Measurements from ENCODE around the gene DHRSX.

DHRSX gene

GRCh38 chrX:2500803-2501558, at the start of gene DHRSX, which contains the start of gene ZBED1:
DHRSX (minus strand) TSS chrX:2500976; CDS start chrX:2500925, 51 bp downstream.
ZBED1 (minus strand) TSS chrX:2500976; CDS start chrX:2490719, 10,257 bp downstream.
- TF ChIP-seq GATA2 (IDR thresholded peaks at IDR 0.05; ENCODE audit: low read depth, low read length) (no peak), GATA3 (IDR thresholded peaks at IDR 0.05; ENCODE audit: low read depth, low read length) (no peak)

- TF ChIP-seq GATA3 (IDR thresholded peaks at IDR 0.05; ENCODE audit: low read depth, low read length) (no peak), GATA2 (IDR thresholded peaks at IDR 0.05; ENCODE audit: low read depth, low read length) (no peak)
These were observed 49.1 kb upstream of the DHRSX start for GRCh38 chrX:2549876-2550275.

DNA sequence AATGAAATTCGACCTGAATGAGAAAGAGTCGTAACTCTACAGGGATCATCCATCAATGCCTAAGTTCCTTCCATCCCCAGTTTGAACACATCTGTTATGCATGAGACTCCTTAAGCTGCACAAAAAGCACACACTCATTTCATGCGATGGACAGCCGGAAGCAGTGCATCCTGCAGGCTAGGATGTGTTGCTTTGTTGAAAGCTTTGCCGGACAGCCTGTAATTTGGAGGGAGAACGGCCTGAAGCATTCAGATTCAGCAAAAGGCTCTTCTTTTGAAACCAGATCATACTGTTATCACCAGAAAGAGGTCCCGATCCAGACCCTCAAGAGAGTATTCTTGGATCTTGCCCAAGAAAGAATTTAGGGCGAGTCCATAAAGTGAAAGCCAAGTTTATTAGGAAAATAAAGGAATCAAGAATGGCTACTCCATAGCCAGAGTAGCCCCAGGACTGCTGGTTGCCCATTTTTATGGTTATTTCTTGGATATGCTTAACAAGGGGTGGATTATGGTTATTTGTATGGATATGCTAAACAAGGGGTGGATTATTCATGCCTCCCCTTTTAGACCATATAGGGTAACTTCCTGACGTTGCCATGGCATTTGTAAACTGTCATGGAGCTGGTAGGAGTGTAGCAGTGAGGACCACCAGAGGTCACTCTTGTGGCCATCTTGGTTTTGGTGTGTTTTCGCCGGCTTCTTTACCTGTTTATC, 48.1 kb upstream of the DHRSX start:
- no peak for TF ChIP-seq GATA2 (IDR thresholded peaks at IDR 0.05; ENCODE audit: low read depth, low read length)
- no peak for TF ChIP-seq GATA3 (IDR thresholded peaks at IDR 0.05; ENCODE audit: low read depth, low read length)

GRCh38 chrX:2547736-2548135, 47.0 kb upstream of the DHRSX start:
- TF ChIP-seq GATA2 (IDR thresholded peaks at IDR 0.05; ENCODE audit: low read depth, low read length) = no peak
- no peak for TF ChIP-seq GATA3 (IDR thresholded peaks at IDR 0.05; ENCODE audit: low read depth, low read length)

- TF ChIP-seq GATA2 (IDR thresholded peaks at IDR 0.05; ENCODE audit: low read depth, low read length) (no peak), GATA3 (IDR thresholded peaks at IDR 0.05; ENCODE audit: low read depth, low read length) (no peak)
These were observed 45.7 kb upstream of the DHRSX start for GRCh38 chrX:2546496-2546895.

- no peak for TF ChIP-seq GATA3 (IDR thresholded peaks at IDR 0.05; ENCODE audit: low read depth, low read length)
- no peak for TF ChIP-seq GATA2 (IDR thresholded peaks at IDR 0.05; ENCODE audit: low read depth, low read length)
These were observed 44.4 kb upstream of the DHRSX start for GRCh38 chrX:2545144-2545543.

DNA sequence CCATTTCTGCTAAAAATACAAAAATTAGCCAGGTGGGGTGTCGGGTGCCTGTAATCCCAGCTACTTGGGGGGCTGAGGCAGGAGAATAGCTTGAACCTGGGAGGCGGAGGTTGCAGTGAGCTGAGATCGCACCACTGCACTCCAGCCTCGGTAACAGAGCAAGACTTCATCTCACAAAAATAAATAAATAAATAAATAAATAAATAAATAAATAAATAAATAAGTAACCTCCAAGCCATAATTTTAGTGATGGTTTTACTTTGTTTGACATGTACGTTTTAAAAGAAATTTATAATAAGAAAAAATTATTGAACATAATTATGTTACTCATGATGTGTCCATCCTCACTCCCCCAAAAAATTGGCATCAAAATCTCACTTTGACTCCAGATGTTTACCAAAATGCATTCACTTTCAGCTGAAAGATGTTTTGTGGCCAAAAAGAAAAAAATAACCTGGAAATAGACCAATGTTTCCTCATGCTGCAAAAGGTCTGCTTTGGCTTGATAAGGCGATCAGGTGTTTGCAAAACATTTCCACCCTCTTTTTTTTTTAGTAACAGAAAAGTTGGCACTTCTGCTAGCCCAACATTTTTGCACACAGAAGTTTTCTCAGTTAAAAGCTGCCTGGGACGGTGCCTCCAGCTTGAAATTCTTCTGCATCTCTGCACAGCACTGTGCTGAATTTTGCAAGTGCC, 42.2 kb upstream of the DHRSX start:
- no peak for TF ChIP-seq GATA2 (IDR thresholded peaks at IDR 0.05; ENCODE audit: low read depth, low read length)
- TF ChIP-seq GATA3 (IDR thresholded peaks at IDR 0.05; ENCODE audit: low read depth, low read length) = no peak

- TF ChIP-seq GATA3 (IDR thresholded peaks at IDR 0.05; ENCODE audit: low read depth, low read length) (no peak), GATA2 (IDR thresholded peaks at IDR 0.05; ENCODE audit: low read depth, low read length) (no peak)
These were observed 40.8 kb upstream of the DHRSX start for GRCh38 chrX:2541603-2542002.

GRCh38 chrX:2540426-2540947, 39.7 kb upstream of the DHRSX start:
- TF ChIP-seq GATA2 (IDR thresholded peaks at IDR 0.05; ENCODE audit: low read depth, low read length) (no peak), GATA3 (IDR thresholded peaks at IDR 0.05; ENCODE audit: low read depth, low read length) (no peak)

DNA sequence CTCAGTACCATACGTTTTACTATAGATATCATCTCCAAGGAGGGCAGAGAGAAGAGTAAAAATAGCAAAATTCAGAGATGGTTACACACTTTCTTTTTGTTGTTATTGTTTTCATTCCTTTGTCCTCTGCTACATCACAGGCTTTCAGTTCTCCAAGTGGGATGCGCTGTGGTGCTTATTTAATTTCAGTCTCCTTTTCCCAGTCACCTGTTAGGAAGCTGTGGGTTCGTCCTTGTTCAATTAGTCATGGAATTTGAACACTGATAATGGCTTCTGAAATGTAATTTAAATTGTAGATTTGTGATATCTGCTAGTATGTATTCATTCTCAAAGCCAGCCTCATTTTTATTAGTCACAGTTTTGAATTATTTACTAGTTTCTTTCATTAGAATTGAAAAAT, 38.8 kb upstream of the DHRSX start:
- no peak for TF ChIP-seq GATA3 (IDR thresholded peaks at IDR 0.05; ENCODE audit: low read depth, low read length)
- no peak for TF ChIP-seq GATA2 (IDR thresholded peaks at IDR 0.05; ENCODE audit: low read depth, low read length)

DNA sequence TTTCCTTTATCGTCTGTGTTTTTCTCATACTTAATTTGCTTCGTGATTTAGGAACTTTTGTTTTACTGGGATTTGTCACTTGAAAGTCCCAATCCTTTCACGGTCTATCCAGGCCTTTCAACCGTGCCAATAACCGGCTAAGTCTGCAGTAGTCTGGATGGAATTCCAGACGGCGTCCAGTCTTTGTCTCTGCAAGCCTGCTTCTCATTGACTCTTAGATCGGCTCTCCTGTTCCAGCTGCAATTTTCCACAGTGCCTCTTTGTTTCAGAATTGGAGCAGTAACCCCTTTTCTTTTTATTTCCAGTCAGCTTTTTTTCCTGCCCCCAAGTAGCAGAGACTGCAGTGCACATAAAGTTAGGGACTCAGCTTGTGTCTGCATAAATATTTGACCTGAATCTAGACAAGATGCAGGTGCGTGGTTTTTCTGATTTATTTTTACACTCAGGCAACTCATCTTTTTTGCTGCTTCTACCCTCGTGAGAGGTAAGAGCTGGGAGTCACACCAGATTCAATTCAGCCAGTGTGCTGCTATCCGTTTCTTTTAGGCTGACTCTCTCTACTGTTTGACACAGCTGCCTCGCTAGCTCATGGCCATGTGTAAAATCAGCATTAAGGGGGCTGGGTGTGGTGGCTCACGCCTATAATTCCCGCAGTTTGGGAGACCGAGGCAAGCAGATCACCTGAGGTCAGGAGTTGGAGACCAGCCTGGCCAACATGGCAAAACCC, 37.4 kb upstream of the DHRSX start:
- no peak for TF ChIP-seq GATA3 (IDR thresholded peaks at IDR 0.05; ENCODE audit: low read depth, low read length)
- TF ChIP-seq GATA2 (IDR thresholded peaks at IDR 0.05; ENCODE audit: low read depth, low read length) = no peak

- no peak for TF ChIP-seq GATA3 (IDR thresholded peaks at IDR 0.05; ENCODE audit: low read depth, low read length)
- no peak for TF ChIP-seq GATA2 (IDR thresholded peaks at IDR 0.05; ENCODE audit: low read depth, low read length)
These were observed 36.2 kb upstream of the DHRSX start for GRCh38 chrX:2536974-2537373.

GRCh38 chrX:2536141-2536540, 35.4 kb upstream of the DHRSX start:
- TF ChIP-seq GATA3 (IDR thresholded peaks at IDR 0.05; ENCODE audit: low read depth, low read length) (no peak), GATA2 (IDR thresholded peaks at IDR 0.05; ENCODE audit: low read depth, low read length) (no peak)

Data from SH-SY5Y (cell line).